Measurements from ENCODE around the gene CRABP1. TPM values are rescaled to one million over a fixed set of nuclear protein-coding genes. Genes with fewer than 3 reads are reported as not detected.
"Not testable (repeated sequence)": the region's sequence is repeated elsewhere in the genome, so short reads cannot be mapped to it uniquely, and the experiment has no call there.

CRABP1 gene
- total RNA-seq, 2 experiments from 2014 or later = 0.36 TPM; not detected in 1

DNA sequence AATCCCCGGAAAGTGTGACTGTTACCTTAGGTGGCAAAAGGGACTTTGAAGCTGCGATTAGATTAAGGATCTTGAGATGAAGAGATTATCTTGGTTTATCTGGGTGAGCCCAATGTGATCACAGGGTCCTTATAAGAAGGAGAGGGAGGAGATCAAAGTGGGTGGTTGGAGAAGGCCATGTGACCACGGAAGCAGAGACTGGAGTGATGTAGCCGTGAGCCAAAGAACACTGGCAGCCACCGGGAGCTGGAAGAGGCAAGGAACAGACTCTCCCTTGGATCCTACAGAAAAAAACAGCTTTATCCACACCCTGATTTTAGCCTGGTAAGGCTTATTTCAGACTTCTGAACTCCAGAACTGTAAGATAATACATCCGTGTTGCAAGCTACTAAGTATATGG, 29.9 kb downstream of the CRABP1 start:
- peaks cover 6% of the 10 kb centered on the region for H3K4me1 Mint-ChIP-seq (ENCODE audit: low read depth)
- no peak for DNase-seq
- no peaks in the 10 kb centered on the region for H3K27me3 Mint-ChIP-seq
- no peaks in the 10 kb centered on the region for H3K9me3 Mint-ChIP-seq
- no peak for ATAC-seq
- no peak overlapping the region for H3K4me3 Mint-ChIP-seq
- TF ChIP-seq, protein P1, sequence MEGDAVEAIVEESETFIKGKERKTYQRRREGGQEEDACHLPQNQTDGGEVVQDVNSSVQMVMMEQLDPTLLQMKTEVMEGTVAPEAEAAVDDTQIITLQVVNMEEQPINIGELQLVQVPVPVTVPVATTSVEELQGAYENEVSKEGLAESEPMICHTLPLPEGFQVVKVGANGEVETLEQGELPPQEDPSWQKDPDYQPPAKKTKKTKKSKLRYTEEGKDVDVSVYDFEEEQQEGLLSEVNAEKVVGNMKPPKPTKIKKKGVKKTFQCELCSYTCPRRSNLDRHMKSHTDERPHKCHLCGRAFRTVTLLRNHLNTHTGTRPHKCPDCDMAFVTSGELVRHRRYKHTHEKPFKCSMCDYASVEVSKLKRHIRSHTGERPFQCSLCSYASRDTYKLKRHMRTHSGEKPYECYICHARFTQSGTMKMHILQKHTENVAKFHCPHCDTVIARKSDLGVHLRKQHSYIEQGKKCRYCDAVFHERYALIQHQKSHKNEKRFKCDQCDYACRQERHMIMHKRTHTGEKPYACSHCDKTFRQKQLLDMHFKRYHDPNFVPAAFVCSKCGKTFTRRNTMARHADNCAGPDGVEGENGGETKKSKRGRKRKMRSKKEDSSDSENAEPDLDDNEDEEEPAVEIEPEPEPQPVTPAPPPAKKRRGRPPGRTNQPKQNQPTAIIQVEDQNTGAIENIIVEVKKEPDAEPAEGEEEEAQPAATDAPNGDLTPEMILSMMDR (IDR thresholded peaks at IDR 0.05) = no peak
- ChIA-PET POLR2A (no interaction called here), CTCF (no interaction called here)
- no peaks in the 10 kb centered on the region for H3K36me3 Mint-ChIP-seq (ENCODE audit: low read depth)
- no peak overlapping the region for H3K27ac Mint-ChIP-seq
- intact Hi-C loops (cut with micrococcal nuclease) = no loop called here

DNA sequence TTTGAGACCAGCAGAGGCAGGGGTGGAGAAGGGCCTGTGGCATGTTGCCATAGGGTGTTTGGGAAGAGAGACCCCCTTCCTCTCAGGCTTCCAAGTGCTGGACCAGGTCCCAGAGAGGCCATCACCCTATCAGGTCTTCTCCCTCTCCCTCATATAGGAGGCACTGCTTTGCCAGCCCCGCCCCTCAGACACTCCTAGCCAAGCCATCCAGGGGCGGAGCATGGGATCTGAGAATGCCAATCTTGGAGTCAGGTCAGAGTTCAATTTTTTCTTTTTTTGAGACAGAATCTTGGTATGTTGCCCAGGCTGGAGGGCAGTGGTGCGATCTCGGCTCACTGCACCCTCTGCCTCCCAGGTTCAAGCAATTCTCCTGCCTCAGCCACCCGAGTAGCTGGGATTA, 32.7 kb downstream of the CRABP1 start:
- ATAC-seq (no peak), DNase-seq (no peak)
- H3K9me3 Mint-ChIP-seq = no peaks in the 10 kb centered on the region
- no peaks in the 10 kb centered on the region for H3K27me3 Mint-ChIP-seq
- intact Hi-C loops (cut with micrococcal nuclease) = no loop called here
- no peak overlapping the region for H3K27ac Mint-ChIP-seq
- H3K4me3 Mint-ChIP-seq = no peak overlapping the region
- POLR2A ChIA-PET = no interaction called here
- CTCF ChIA-PET = no interaction called here
- no peaks in the 10 kb centered on the region for H3K36me3 Mint-ChIP-seq (ENCODE audit: low read depth)
- TF ChIP-seq, protein P1 (IDR thresholded peaks at IDR 0.05) = no peak
- peaks cover 9% of the 10 kb centered on the region for H3K4me1 Mint-ChIP-seq (ENCODE audit: low read depth)

DNA sequence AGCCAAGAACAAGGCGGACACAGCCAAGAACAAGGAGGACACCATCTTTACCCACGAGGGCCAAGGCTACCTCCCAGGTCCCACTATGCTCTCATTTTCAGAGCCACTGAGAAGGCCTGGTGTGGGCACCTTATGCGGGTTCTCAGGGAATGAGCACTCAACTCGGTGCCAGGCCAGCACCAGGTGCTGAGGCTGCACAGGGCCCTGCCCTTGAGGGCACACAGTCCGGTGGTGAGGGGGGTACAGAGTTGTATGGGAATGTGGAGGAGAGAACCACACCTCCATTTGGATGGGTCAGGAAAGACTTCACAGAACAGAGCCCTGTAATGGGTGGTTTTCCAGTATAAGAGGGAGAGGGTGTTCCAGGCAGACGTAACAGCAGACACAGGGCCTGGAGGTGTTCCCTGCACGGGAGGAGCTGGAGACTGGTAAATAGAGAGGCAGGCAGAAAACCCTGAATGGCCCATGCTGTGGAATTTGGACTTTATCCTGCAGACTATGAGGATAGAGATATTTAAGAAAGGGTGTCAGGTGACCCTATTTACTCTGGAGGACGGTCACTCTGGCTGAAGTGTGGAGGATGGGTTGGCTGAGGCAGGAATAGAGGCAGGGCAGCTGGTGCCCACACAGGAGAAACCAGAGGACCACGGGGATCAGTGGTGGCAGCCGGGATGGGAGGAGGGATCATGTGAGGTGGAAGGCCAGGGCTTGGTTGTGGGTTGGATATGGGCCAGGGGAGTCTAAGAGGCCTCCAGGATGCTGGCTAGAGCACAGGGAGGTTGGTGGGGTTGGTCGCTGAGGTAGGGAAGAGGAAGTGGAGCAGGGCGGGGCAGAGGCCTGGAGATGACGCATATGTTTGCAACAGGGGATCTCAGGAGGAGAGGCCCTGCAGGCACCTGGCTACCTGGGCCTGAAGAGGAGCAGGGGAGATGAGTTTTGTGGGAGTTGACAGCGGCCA, 34.6 kb downstream of the CRABP1 start:
- Mint-ChIP-seq H3K4me3 (no peak overlapping the region), H3K27me3 (peaks cover 1% of the 10 kb centered on the region), H3K27ac (peak overlapping the region; percentile 40), H3K36me3 (ENCODE audit: low read depth) (no peaks in the 10 kb centered on the region), H3K9me3 (no peaks in the 10 kb centered on the region), H3K4me1 (ENCODE audit: low read depth) (peaks cover 9% of the 10 kb centered on the region)
- intact Hi-C loops (cut with micrococcal nuclease) = no loop called here
- DNase-seq = peak; percentile 57
- POLR2A ChIA-PET = no interaction called here
- CTCF ChIA-PET = no interaction called here
- peak; percentile 84 for ATAC-seq
- TF ChIP-seq, protein P1 (IDR thresholded peaks at IDR 0.05) = no peak

DNA sequence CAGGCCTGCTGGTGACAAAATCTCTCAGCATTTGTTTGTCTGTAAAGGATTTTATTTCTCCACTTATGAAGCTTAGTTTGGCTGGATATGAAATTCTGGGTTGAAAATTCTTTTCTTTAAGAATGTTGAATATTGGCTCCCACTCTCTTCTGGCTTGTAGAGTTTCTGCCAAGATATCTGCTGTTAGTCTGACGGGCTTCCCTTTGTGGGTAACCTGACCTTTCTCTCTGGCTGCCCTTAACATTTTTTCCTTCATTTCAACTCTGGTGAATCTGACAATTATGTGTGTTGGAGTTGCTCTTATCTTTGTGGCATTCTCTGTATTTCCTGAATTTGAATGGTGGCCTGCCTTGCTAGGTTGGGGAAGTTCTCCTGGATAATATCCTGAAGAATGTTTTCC, 40.0 kb downstream of the CRABP1 start:
- H3K4me3 Mint-ChIP-seq; CTCF ChIA-PET; H3K27ac Mint-ChIP-seq; H3K9me3 Mint-ChIP-seq; ATAC-seq; intact Hi-C loops (cut with micrococcal nuclease); H3K27me3 Mint-ChIP-seq; DNase-seq; H3K36me3 Mint-ChIP-seq (ENCODE audit: low read depth); H3K4me1 Mint-ChIP-seq (ENCODE audit: low read depth); POLR2A ChIA-PET: not testable (repeated sequence)

DNA sequence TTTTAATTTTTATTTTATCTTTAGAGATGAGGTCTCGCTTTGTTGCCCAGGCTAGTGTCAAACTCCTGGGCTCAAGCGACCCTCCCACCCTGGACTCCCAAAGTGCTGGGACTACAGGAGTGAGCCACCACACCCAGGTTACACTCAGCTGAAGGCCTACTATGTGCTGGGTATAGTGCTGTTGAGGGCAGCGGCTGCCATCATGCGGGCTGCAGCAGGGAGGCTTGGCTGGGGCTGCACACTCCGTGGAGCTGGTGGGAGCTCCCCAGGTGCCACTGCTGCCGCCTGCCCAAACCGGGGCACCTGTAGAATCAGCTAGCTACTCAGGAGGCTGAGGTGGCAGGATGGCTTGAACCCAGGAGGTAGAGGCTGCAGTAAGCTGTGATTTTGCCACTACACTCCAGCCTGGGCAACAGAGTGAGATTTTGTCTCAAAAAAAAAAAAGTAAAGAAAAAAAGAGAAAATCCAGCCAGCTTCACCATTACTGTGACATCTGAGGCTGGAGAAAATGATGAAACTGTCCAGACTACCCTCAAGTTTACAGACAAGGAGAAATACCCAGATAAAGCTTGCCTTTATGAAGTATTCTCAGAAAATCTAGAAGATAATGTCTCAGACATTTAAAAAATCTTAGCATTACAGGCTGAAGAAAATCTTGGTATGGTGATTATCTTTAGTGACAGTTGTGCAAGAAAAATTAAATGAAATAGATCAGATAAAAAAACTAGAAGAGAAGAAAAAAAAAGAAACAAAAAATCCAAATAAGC, 42.1 kb downstream of the CRABP1 start:
- H3K4me3 Mint-ChIP-seq = no peak overlapping the region
- DNase-seq = no peak
- intact Hi-C loops (cut with micrococcal nuclease) = no loop called here
- H3K36me3 Mint-ChIP-seq (ENCODE audit: low read depth) = no peaks in the 10 kb centered on the region
- no peak overlapping the region for H3K27ac Mint-ChIP-seq
- ChIA-PET POLR2A (interaction anchor here (0.6 kb wide), 1 partner anchor 138 kb away, joined by 3 read pairs; no protein-coding TSS in a partner anchor), CTCF (no interaction called here)
- TF ChIP-seq, protein P1 (IDR thresholded peaks at IDR 0.05) = no peak
- peaks cover 19% of the 10 kb centered on the region for H3K27me3 Mint-ChIP-seq
- no peak for ATAC-seq
- no peaks in the 10 kb centered on the region for H3K4me1 Mint-ChIP-seq (ENCODE audit: low read depth)
- no peaks in the 10 kb centered on the region for H3K9me3 Mint-ChIP-seq
